ENCODE results near the gene WNT5A.

The WNT5A gene

DNA sequence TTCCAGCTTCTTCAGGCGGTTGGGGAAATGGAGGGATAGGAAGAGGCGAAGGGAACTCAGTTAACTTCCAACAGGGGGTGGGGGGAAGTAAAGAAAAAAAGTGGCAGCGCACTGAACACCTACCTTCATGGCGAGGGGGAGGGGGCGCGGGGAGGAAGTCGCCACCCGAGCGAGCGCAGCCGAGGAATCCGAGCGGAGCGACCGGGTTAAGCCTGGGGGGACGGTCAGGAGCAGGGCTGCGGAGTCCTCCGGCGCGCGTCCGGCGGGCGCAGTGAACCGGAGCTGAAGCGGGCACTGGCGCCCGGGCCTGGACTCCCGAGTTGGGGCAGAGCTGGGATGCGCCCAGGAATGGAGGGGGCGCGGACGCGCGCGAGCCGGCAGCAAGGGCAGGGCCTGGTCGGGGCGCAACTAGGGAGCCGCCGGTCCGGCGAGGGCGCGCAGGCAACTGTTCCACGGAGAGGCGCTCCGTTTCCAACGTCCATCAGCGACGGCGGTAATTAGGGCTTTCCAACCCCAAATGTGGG lies at the start of gene WNT5A:
Gene WNT5A, minus strand, starts transcription at position 450 of the 524 bp plus-strand sequence. Its CDS starts 321 bp downstream, at position 129.
- DNase-seq (ENCODE audit: low read depth): no peak

GRCh38 chr3:55534876-55535275 lies 47.8 kb upstream of the WNT5A start:
- no peak for DNase-seq (ENCODE audit: low read depth)

DNA sequence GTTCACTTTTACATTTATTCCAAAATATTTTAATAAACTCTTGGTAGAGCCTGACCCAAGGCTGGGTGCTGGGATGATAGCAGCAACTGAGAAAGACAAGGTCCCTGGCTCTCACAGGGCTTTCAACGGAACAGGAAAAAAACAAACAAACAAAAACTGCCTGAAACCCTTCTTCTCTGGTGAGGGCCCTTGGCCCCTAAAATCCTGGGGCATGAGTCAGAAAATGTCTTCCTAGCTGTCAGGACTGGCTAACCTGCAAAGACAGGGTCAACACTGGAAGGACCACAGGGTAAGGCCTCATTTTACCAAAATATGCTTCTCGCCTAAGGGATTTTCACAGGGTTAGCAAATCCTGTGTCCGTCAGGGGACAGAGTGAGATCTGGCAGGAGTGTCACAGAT lies 45.7 kb upstream of the WNT5A start:
- no peak for DNase-seq (ENCODE audit: low read depth)

GRCh38 chr3:55531321-55531720 lies 44.2 kb upstream of the WNT5A start:
- no peak for DNase-seq (ENCODE audit: low read depth)

GRCh38 chr3:55527361-55527760 lies 40.3 kb upstream of the WNT5A start:
- no peak for DNase-seq (ENCODE audit: low read depth)

DNA sequence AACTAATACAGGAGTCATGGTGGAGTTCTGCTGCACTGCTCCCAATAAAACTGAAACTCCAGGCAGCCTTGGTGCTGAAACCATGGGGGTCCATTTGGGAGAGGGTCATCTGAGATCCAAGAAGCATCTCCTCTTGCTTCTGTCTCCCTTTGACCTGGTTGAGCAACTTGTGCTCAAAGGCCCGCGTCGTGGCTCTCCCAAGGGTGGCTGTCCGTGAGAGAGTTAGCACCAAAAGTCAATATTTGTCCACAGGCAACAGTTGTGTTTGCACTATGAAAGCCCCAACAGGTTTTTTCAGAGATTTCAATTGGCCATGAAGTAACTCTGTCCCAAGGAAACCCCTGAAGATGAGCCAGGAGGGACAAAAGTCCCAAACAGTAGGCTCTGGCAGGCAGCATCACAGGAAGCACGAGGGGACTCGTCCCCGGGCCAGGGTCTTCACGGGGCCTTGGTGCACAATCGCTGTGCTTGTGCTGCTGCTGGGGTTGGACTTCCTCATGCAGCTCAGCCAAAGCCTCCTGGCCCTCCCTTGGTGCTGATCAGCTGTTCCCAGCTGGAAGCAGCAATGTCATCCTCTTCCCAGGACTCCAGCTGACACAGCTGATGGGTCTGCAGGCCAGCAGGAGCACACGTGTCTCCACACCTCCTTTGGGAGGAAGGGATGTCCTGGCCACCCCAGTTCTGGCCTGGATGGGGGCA lies 39.4 kb upstream of the WNT5A start:
- no peak for DNase-seq (ENCODE audit: low read depth)

GRCh38 chr3:55525436-55525835 lies 38.3 kb upstream of the WNT5A start:
- DNase-seq (ENCODE audit: low read depth): no peak

DNA sequence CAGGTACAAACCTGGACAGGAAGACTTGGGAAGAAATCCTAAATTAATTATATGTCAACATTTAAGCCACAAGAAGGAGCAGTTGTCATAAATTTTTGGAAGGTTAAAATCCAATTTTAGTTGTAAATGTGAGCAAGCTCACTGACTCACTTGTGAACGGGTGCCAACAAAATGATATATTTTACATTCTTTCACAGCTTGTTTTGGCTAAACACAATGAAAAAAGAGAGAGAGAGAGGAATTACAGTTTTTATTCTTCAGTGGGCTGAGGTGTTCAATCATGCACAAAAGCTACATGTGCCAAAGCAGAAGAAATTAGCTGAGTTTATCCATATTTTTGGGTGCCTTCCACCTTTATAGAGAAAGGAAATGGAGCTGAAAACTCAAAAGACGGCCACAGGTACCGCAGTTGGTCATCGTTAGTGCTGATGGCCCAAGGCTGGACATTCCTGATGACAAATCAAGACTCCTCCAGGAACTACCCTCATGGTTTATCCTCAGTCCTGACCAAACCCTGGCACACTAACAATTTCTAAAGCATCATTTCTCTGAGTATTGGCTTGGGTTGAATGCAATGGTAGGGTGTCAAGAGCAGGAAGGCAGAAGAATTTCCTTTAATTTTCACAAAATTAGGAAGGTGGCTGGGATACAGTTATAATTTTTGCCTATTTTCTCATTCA lies 37.6 kb upstream of the WNT5A start:
- no peak for DNase-seq (ENCODE audit: low read depth)

DNA sequence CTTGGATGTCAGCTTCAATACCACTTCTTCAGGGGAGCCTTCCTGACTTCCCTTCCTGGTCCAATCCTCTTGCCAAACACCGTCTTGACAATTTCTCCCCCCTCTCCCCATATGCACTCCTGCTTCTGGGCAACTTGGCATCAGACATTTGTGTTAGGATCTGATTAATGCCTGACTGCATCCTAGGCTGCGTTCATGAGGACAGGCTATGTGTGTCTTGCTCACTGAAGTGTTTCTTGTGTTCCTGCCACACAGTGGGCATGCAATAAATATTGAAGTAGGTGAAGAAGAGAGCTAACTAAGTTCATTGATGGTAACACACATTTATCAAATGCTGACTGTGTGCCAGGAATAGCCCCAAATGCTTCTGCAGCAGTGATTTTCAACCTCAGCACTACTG lies 36.4 kb upstream of the WNT5A start:
- no peak for DNase-seq (ENCODE audit: low read depth)

GRCh38 chr3:55521738-55522421 lies 34.8 kb upstream of the WNT5A start:
- no peak for DNase-seq (ENCODE audit: low read depth)

DNA sequence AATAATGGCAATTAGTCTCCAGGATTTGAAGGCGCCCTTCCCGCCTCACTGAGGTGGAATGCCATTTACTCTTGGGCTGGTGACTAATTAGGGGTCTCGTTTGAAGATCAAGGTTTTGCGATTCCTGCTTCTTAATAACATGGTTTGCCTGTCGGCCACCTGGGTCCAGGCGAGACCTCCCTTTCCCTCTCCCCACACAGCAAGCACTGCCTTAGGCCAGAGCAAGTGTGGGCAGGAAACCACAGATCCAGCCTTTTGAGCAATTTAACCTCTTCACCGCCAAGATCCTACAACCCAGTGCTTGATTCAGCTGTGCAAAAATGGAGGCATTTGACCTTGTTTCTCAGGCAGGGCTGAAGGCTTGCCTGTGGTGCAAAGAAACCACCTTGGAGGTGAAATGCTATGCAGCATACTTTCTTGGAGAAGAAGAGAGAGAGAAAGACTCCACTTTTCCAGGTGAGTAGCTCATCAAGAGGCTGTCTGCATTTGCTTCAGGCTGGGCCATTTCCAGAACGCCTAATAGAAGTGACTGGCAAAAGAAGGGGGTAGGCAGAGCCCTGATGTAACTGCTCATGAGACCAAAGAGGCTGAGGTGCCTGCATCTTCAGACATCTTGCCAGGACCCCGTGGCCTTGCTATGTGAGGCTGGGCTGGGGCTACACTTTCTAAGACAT lies 34.1 kb upstream of the WNT5A start:
- no peak for DNase-seq (ENCODE audit: low read depth)

GRCh38 chr3:55519019-55519418 lies 31.9 kb upstream of the WNT5A start:
- DNase-seq (ENCODE audit: low read depth): no peak

GRCh38 chr3:55518451-55518850 lies 31.3 kb upstream of the WNT5A start:
- DNase-seq (ENCODE audit: low read depth): no peak

DNA sequence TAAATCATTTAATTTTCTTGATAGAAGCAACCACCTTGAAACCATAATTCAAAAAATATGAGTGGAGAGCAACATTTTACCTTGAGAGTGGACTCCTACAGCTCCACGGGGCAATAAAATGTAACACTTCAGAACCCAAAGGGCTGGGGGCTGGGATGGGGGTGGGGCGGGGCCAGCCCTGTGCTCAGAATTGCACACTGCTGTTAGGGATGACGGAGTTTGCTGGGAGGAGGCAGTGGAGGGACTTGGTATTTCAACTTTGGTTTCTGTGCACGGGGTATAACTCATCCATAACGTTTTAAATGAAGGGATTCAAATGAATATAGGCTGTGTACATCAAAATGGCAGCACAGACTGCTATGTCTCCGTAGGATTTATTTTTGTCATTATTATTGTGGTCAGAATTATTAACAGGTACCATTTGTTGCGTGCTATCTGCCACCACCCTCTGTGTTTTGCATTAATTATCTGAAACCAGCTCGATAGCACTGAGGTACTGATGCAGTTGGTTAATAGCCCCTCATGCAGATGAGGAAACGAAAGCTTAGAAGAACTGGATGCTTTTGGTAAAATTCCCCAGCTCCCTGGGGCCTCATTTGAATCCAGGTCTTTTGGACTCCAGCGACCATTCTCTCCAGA lies 29.4 kb upstream of the WNT5A start:
- no peak for DNase-seq (ENCODE audit: low read depth)

DNA sequence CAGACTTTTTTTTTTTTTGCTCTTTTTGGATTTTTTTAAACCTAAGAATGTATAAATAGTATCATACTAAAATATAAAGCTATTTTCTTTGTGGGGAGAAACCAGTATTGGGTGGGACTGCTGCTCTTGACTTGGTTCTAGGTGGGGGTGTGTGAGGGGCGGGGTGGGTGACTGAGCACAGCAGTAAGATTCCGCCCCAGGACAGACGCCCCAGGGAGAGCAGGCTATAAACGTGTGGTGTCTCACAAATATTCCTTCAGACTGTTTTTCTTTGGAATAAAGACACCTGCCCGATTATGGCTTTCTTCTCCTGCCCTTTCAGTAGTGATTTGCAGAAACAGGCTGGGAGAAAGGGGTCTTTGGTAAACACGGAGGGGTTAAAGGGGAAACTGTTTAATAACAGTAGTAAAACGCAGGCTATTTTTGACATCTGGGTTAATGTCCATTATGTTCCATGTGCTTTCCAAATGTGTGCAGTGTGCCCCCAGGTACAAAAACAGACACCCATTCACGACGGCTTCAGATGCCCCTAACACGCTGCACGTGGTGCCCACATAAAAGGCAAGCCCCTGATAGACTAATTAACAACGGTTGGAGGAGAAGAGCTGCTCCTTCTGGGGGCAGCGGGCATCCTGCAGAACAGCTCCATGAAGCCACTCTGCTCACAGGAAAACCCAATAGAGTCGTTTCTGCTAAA lies 28.6 kb upstream of the WNT5A start:
- no peak for DNase-seq (ENCODE audit: low read depth)

DNA sequence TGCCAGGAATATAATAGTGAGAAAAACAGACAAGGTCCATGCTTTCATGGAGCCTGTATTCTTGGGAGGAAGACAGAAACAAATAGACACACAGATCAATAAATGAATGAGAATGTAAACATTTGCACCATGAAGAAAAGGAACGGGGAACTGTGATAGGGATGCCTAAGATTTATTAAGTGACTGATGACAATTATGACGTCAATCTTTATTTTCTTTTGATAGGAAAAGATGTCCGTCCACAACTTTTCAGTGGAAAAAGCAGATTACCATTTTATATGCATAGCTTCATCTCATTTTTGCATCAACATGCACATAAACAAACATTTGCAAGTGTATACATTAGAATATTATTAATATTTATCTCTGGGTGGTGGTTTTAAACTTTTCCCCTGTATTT lies 27.9 kb upstream of the WNT5A start:
- DNase-seq (ENCODE audit: low read depth): no peak

GRCh38 chr3:55512571-55513343 lies 25.7 kb upstream of the WNT5A start:
- no peak for DNase-seq (ENCODE audit: low read depth)

- no peak for DNase-seq (ENCODE audit: low read depth)
Observed at GRCh38 chr3:55511895-55512570, 24.9 kb upstream of the WNT5A start.

DNA sequence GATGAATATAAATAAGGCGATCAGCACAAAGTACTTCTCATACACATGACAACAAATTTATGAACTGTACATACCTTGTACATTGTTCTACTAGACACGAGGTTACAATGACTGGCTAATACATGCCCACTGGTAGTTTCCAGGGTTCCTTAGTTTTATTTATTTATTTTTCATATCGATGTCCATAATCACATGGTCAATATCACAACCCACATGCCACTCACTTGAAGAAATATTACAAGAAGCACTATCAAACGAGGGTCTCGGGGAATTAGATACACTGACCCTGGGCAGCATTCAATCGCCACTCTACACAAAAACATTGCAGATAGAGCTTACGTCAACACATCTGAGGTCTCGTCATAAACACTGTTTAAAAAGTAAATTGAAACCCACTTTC lies 21.2 kb upstream of the WNT5A start:
- DNase-seq (ENCODE audit: low read depth): no peak

- DNase-seq (ENCODE audit: low read depth): no peak
Observed at GRCh38 chr3:55507808-55508207, 20.7 kb upstream of the WNT5A start.
